ENCODE results near the gene CD7. TPM values are rescaled to one million over a fixed set of nuclear protein-coding genes. Genes with fewer than 3 reads are reported as not detected.
"Not testable (repeated sequence)": the region's sequence is repeated elsewhere in the genome, so short reads cannot be mapped to it uniquely, and the experiment has no call there.

CD7 gene
- total RNA-seq, 2 experiments from 2014 or later: not detected

DNA sequence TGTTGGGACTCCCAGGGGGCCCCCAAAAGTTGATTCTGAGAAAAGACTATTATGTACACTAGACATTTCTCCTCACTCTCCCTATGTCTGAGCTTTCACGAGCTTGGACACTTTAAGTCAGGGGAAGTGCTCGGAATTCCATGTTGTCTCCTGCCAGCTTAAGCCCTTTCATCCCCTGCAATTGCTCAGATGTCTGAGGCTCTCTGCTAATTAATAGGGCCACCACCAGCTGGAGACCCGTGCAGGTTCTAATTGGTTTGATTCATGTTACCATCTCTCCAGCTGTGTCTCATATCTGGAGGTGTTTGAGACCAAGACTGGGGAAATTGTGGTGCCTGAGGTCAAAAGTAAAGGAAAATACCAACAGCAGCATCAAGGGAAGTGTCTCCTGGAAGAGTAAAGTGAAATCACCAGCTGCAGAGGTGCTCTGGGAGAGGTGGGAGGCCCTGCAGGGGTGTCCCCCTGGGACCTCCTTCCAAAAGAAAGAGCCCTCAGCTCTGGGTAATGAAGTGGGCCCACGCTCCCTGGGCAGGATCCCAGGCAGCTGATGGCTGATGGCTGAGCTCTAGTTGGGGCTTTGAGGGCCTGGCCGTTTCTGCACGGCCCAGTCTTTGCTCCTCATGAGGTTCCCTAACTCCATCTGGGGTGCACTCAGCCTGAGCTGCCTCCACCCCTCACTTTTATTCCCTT lies 48.3 kb upstream of the CD7 start:
- Histone ChIP-seq H3K9me3 (ENCODE audit: low read length) (no peaks in the 10 kb centered on the region), H3K9me2 (ENCODE audit: insufficient read depth, low read length) (no peaks in the 10 kb centered on the region), H3K27ac (ENCODE audit: low read depth, low read length, poor library complexity, severe bottlenecking) (peak overlapping the region; percentile 19), H3K36me3 (ENCODE audit: insufficient read depth, low read length) (no peaks in the 10 kb centered on the region), H3K4me3 (ENCODE audit: low read depth, low read length, poor library complexity, severe bottlenecking) (no peak overlapping the region), H3K4me2 (ENCODE audit: low read length) (peak overlapping the region; percentile 24; the same call in 1 of the 2 replicates), H2AFZ (ENCODE audit: low read length) (peak overlapping the region; percentile 44), H3K79me2 (ENCODE audit: insufficient read depth, low read depth, low read length) (no peaks in the 10 kb centered on the region), H3K4me1 (ENCODE audit: insufficient read depth, low read length, poor library complexity, severe bottlenecking) (peaks cover 59% of the 10 kb centered on the region), H4K20me1 (ENCODE audit: insufficient read depth, low read length) (no peaks in the 10 kb centered on the region)
- TF ChIP-seq EZH2phosphoT487 (IDR thresholded peaks at IDR 0.05; ENCODE audit: borderline replicate concordance, low read depth, low read length) (no peak), CTCF (conservative IDR thresholded peaks at IDR 0.05; ENCODE audit: low read length) (no peak)
- intact Hi-C loops (cut with micrococcal nuclease; ENCODE audit: unreplicated experiment): no loop called here
- POLR2A ChIA-PET: interaction anchor here (0.7 to 1.9 kb wide), 6 partner anchors 10 to 171 kb away, joined by 3 to 8 read pairs (median 4); partner anchors contain the start of gene OGFOD3
- CTCF ChIA-PET (ENCODE audit: unreplicated experiment): interaction anchor here (1.0 to 1.3 kb wide), 2 partner anchors 9 to 15 kb away, joined by 3 to 6 read pairs; no protein-coding TSS in a partner anchor
- no TSS peak for BruUV-seq (replicated peaks)
- DNase-seq (ENCODE audit: low spot score): no peak

DNA sequence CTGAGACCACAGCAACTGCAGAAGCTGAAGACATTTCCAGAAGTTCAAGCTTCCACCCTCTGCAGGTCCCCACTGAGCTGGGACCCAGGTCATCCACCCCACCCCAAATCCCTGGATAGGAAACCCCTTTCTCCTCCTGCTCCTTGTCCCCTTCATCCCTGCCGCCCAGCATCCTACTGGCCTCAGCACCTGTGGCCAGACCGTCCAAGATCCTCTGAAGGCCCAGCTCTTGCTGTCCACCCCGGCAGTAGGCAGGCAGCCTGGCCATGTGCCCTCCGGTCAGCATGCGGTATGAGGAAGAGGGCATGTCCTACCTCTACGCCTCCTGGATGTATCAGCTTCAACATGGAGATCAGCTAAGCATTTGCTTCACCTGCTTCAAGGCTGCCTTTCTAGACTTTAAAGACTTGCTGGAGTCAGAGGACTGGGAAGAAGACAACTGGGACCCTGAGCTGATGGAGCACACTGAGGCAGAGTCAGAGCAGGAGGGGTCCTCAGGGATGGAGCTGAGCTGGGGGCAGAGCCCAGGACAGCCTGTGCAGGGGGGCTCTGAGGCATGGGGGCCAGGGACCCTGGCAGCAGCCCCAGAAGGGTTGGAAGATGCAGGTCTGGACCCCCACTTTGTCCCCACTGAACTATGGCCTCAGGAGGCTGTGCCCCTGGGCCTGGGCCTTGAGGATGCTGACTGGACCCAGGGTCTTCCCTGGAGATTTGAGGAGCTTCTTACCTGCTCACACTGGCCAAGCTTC lies 44.7 kb upstream of the CD7 start:
- no peak for TF ChIP-seq CTCF (conservative IDR thresholded peaks at IDR 0.05; ENCODE audit: low read length)
- TF ChIP-seq EZH2phosphoT487 (IDR thresholded peaks at IDR 0.05; ENCODE audit: borderline replicate concordance, low read depth, low read length): no peak
- BruUV-seq (replicated peaks): no TSS peak
- CTCF ChIA-PET (ENCODE audit: unreplicated experiment): no interaction called here

DNA sequence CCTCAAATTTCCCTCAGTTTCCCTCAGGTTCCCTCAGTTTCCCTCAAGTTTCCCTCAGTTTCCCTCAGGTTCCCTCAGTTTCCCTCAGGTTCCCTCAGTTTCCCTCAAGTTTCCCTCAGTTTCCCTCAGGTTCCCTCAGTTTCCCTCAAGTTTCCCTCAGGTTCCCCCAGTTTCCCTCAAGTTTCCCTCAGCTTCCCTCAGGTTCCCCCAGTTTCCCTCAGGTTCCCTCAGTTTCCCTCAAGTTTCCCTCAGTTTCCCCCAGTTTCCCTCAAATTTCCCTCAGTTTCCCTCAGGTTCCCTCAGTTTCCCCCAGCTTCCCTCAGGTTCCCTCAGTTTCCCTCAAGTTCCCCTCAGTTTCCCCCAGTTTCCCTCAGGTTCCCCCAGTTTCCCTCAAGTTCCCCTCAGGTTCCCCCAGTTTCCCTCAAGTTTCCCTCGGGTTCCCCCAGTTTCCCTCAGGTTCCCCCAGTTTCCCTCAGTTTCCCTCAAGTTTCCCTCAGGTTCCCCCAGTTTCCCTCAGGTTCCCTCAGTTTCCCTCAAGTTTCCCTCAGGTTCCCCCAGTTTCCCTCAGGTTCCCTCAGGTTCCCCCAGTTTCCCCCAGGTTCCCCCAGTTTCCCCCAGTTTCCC lies 42.2 kb upstream of the CD7 start:
- H3K9me3 ChIP-seq (ENCODE audit: low read length); BruUV-seq (replicated peaks); H3K4me2 ChIP-seq (ENCODE audit: low read length); H3K9me2 ChIP-seq (ENCODE audit: insufficient read depth, low read length); H4K20me1 ChIP-seq (ENCODE audit: insufficient read depth, low read length); DNase-seq (ENCODE audit: low spot score); H2AFZ ChIP-seq (ENCODE audit: low read length); H3K36me3 ChIP-seq (ENCODE audit: insufficient read depth, low read length); H3K4me3 ChIP-seq (ENCODE audit: low read depth, low read length, poor library complexity, severe bottlenecking); H3K79me2 ChIP-seq (ENCODE audit: insufficient read depth, low read depth, low read length): not testable (repeated sequence)
- POLR2A ChIA-PET: interaction anchor here (0.6 to 3.0 kb wide), 4 partner anchors 9 to 64 kb away, joined by 4 to 15 read pairs (median 7); no protein-coding TSS in a partner anchor
- CTCF ChIA-PET (ENCODE audit: unreplicated experiment): interaction anchor here (1.3 kb wide), 1 partner anchor 11 kb away, joined by 3 read pairs; no protein-coding TSS in a partner anchor
- Histone ChIP-seq H3K27ac (ENCODE audit: low read depth, low read length, poor library complexity, severe bottlenecking) (peak overlapping the region; percentile 59), H3K4me1 (ENCODE audit: insufficient read depth, low read length, poor library complexity, severe bottlenecking) (peaks cover 46% of the 10 kb centered on the region)
- intact Hi-C loops (cut with micrococcal nuclease; ENCODE audit: unreplicated experiment): loop anchor here (2.0 kb wide), 1 partner anchor 89 kb away; no protein-coding TSS in a partner anchor

More for the DNA sequence above, 44.7 kb upstream of the CD7 start:
- Histone ChIP-seq H3K9me2 (ENCODE audit: insufficient read depth, low read length) (no peaks in the 10 kb centered on the region), H4K20me1 (ENCODE audit: insufficient read depth, low read length) (no peaks in the 10 kb centered on the region), H2AFZ (ENCODE audit: low read length) (no peak overlapping the region), H3K4me3 (ENCODE audit: low read depth, low read length, poor library complexity, severe bottlenecking) (no peak overlapping the region), H3K36me3 (ENCODE audit: insufficient read depth, low read length) (no peaks in the 10 kb centered on the region), H3K79me2 (ENCODE audit: insufficient read depth, low read depth, low read length) (no peaks in the 10 kb centered on the region), H3K4me1 (ENCODE audit: insufficient read depth, low read length, poor library complexity, severe bottlenecking) (peaks cover 53% of the 10 kb centered on the region), H3K27ac (ENCODE audit: low read depth, low read length, poor library complexity, severe bottlenecking) (no peak overlapping the region), H3K4me2 (ENCODE audit: low read length) (no peak overlapping the region), H3K9me3 (ENCODE audit: low read length) (no peaks in the 10 kb centered on the region)
- no peak for DNase-seq (ENCODE audit: low spot score)
- intact Hi-C loops (cut with micrococcal nuclease; ENCODE audit: unreplicated experiment): no loop called here
- POLR2A ChIA-PET: interaction anchor here (0.6 to 1.5 kb wide), 3 partner anchors 8 to 18 kb away, joined by 4 to 9 read pairs (median 4); no protein-coding TSS in a partner anchor

Data from OCI-LY7 (cell line).